Superior temporal gyrus (tissue), 1 donor: ENCODE data around the gene AFF3.
"Not testable (repeated sequence)": the region's sequence is repeated elsewhere in the genome, so short reads cannot be mapped to it uniquely, and the experiment has no call there.

Source experiments
- DNase-seq: peaks from one replicate; pipeline ENCODE4 v3.0.0-alpha.2; 2016; ENCODE audit errors: extremely low spot score

The AFF3 gene

GRCh38 chr2:100106460-100106859 is 35.9 kb downstream of the AFF3 start:
- peak; percentile 30 for DNase-seq

- peak; percentile 17 for DNase-seq
Observed at GRCh38 chr2:100105678-100106054, 36.7 kb downstream of the AFF3 start.

DNA sequence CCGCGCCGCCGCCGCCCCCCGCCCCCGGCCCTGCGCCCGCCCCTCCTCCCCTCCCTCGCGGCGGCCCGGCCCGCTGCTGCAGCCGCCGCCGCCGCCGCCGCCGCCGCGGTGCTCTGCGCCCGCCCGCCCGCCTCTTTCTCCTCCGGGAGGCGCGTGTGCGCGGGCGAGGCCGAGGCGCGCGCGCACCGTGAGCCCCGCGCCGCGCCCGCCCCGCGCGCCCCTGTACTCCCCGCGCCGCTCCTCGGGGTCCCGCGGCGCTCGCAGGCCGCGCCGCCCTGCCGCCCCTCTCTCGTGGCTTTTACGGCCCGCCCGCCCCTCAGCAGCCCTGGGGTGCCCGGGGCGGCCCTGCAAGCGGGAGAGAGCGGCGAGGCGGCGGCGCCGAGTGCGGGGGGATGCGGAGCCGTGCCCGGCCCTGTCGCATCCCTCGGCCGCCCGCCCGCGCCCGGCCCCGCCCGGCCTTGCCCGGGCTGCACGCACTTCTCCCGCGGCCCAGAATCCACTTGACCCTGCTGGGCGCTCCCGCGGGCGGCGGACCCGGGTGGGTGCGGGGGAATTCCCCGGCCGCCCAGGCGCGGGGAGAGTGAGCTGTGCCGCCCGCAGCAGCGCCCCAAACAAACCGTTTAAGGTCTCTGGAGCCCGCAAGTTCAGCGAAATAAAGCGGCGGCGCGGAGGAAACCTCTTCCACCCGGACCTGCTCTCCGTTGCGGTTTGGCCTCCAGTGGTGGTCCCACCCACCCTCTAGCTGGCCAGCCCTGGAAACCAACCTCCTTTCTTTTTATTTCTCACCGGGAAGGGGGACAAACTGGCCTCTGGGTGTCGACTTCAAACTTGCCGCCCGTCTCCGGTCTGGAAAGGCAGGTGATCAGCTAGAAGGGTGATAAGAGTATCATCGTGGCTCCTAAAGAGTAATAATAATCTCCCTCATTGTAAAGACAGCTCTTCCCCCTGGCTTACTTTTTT is 37.4 kb downstream of the AFF3 start:
- peak; percentile 10 for DNase-seq

DNA sequence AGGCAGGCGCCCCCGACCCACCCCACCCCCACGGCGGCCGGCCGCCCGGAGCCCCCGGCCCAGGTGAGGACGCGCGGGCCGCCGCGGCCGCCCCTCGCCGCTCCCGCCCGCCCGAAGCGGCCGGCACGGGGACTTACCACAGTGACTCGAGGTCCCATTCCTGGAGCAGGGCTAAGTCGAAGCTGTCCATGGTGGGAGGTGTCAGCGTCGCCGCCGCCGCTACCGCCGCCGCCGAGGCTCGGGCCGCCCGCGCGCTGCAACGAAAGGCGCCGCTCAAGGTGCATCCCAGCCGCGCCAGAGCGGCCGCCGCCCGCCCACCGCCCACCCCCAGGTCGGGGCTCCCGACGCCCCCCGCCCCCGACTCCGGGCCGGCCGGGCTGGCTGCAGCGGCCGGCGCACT is 38.1 kb downstream of the AFF3 start:
- not testable (repeated sequence) for DNase-seq

- not testable (repeated sequence) for DNase-seq
Observed at GRCh38 chr2:100103527-100104252, 38.7 kb downstream of the AFF3 start.

GRCh38 chr2:100102466-100103180 is 39.8 kb downstream of the AFF3 start:
- not testable (repeated sequence) for DNase-seq

- not testable (repeated sequence) for DNase-seq
Observed at GRCh38 chr2:100098855-100099254, 43.5 kb downstream of the AFF3 start.

GRCh38 chr2:100097611-100098294 is 44.6 kb downstream of the AFF3 start:
- DNase-seq: not testable (repeated sequence)

- not testable (repeated sequence) for DNase-seq
Observed at GRCh38 chr2:100095845-100096244, 46.5 kb downstream of the AFF3 start.

- DNase-seq: not testable (repeated sequence)
Observed at GRCh38 chr2:100091807-100092206, 50.6 kb downstream of the AFF3 start.

- not testable (repeated sequence) for DNase-seq
Observed at GRCh38 chr2:100085744-100086143, 56.6 kb downstream of the AFF3 start.

DNA sequence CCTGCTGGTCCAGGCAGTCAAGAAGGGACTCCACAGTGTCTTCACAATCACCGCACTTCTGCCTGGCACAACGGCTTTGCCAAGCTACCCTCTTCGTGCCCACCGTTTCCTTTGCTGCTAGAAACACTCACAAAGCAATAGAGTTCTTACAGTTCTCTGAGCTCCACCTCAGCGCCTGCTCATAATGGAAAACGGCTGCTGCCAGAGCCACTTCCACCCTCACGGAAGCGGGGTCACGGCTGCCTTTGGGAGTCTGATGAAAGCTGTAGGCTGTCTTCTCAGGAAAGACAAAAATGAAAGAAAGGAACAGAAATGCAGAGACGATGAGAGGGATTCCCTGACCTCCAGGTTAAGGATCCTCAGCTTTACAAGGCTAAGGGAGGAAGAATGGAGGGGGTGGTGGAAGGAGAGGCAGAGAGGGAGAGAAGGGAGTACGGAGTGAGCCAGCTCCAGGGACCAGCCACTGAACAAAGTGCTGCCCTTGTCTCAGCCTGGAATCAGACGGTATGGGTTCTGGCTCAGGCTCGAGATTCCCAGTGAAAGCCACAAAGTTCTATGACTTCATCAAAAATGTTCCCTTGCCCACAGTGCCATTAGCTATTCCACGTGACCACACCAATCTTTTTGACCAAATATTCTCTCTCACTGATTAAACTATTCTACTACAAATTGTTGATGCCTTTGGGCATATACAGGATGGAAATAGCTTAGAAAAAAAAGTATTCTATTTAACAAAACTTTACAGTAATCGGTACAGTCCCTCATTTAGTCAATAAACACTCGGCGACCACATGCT is 58.8 kb downstream of the AFF3 start:
- not testable (repeated sequence) for DNase-seq

DNA sequence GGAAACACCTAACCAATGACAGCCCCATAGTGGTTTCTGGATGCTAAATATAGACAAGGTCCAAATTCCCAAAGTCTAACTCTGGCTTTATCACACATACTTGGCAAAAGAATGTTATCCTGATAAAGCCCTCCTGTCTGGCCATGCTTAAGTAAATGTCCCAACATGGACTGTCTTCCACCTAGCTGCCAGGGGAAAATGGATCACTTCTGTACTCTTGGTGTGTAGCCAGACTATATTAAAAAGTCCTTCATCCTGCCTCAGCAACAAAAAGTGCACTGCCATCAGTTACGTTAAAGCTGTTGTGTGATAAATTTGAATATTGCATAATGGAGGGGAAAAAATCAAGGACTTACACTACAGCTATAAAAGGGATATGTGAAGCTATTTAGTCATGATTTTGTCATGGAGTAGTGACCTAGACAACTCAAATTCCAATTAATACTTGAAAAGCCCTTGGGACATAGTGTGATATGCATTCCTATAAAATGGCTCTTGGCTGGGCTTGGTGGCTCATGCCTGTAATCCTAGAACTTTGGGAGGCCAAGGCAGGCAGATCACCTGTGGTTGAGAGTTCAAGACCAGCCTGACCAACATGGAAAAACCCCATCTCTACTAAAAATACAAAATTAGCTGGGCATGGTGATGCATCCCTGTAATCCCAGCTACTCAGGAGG is 60.0 kb downstream of the AFF3 start:
- not testable (repeated sequence) for DNase-seq

DNA sequence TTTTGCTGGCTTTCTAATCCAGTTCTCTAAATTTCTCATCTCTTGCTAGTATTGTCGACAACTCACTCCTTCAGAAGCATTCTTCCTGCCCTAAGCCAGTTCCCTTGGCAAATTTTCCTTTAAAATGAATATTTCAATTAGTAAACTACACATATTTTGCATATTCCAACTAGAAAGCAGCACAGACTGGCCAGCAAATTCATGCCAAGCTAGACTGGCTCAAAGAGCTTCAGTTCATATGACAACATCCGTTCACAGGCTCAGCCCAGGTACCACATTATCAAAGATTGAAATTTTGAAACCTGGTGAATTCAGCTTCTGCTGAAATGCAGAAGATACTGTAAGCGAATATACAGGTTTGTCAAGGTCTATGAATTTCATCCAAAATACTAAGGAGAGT is 64.5 kb downstream of the AFF3 start:
- no peak for DNase-seq

DNA sequence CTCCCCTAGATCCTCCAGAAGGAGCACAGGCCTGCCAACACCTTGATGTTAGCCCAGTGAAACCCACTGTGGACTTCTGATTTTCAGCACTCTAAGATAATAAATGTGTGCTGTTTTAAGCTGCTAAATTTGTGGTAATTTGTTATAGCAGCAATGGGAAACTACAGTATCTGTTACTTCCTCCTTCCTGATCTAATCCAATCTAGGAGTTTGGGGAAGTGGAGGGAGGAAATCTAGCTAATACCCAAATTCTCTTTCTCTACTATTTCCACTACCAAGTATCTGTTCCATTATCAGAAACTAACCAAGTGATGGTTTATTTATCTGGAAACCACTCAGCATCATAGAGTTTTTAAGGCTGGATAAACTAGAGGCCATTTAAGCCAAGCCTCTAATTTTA is 64.9 kb downstream of the AFF3 start:
- no peak for DNase-seq

GRCh38 chr2:100075532-100075931 is 66.9 kb downstream of the AFF3 start:
- no peak for DNase-seq

DNA sequence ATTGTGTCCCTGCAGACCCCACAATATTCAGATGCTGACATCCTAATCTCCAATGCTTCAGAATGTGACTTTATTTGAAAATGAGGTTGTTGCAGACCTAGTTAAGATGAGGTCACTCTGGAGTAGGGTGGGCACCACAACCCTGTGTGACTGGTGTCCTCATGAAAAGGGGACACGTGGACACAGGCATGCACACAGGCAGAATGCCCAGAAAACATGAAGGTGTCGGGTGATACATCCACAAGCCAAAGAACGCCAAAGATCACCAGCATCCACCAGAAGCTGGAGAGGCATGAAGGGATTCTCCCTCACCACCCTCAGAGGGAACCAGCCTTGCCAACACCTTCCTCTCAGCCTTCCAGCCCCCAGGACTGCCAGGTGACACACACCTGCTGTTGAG is 69.3 kb downstream of the AFF3 start:
- DNase-seq: no peak

DNA sequence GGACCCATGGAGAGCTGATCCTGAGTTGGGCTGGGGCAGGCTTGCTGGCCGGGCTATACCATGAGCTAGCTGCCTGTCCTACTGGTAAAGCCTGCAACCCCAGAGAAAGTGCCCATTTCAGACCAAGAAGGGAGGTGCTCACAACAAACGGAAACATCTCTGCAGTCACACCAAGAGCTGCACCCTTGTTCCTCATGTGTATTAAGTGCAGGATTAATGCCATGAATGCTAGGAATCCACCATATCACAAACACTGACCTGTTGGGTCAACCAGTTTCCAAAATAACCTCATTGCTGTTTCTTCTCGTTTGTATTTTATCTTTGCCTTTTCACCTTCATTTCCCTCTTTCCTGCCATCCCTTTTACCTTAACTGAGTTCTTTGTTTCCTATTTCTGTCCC is 69.9 kb downstream of the AFF3 start:
- no peak for DNase-seq

DNA sequence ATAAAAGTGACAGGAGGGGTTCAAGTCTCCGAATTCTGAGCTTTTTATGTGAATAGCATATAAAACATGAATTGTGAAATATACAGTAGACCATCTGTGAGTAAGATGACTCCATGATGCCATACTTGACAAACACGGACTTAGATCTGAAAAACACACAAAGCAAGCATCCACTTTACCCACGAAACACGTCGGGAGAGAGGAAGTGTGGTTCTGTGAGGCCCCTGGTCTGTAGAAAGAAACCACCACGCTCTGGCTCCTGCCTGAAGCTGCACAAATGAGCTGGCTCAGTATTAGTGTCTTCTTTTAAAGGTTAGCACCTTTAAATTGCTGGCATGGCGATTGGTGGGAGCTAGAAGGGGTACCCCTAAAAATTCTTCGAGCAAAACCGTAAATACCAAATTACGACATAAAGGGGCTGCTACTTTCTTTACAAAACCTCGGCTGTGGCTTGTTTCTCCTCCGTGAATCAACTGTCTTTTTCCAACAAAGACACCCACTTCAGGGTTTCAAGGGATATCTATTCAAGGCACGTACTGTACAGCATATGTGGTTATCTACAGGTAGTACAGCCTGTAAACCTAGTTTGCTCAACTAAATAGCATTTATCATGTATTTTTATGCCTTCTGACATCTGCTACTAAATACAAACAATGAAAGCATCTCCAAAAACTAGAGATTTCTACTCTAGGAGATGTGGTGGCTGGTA is 70.9 kb downstream of the AFF3 start:
- DNase-seq: no peak
